Stimulated activated CD8-positive, alpha-beta memory T cell treated with anti-CD3 and anti-CD28 coated beads, Interleukin-15, amount 100 ng/mL, for 1 hour (primary cell): ENCODE results near the gene ENGASE.
A peak's percentile ranks its signal among the peaks of the same experiment; 100 is the strongest.
"Not testable (repeated sequence)": the region's sequence is repeated elsewhere in the genome, so short reads cannot be mapped to it uniquely, and the experiment has no call there.

Experiments
- DNase-seq: peaks from one replicate; pipeline ENCODE4 v3.0.0-alpha.2; 2020; ENCODE audit warnings: low read depth

Gene ENGASE

GRCh38 chr17:79074649-79075445 is at the start of gene ENGASE:
TSS of gene ENGASE (plus strand) at chr17:79074824. CDS start at chr17:79074945, 121 bp downstream.
- peak; percentile 73 for DNase-seq

GRCh38 chr17:79024901-79025737 is 49.5 kb upstream of the ENGASE start:
- DNase-seq = no peak

GRCh38 chr17:79026376-79027273 is 48.0 kb upstream of the ENGASE start:
- no peak for DNase-seq

- no peak for DNase-seq
These were observed 47.2 kb upstream of the ENGASE start for GRCh38 chr17:79027274-79027924.

- DNase-seq = no peak
These were observed 46.6 kb upstream of the ENGASE start for GRCh38 chr17:79027925-79028491.

GRCh38 chr17:79028496-79029326 is 45.9 kb upstream of the ENGASE start:
- DNase-seq = no peak

- DNase-seq = no peak
These were observed 45.2 kb upstream of the ENGASE start for GRCh38 chr17:79029327-79030009.

- DNase-seq = not testable (repeated sequence)
These were observed 44.0 kb upstream of the ENGASE start for GRCh38 chr17:79030636-79031035.

GRCh38 chr17:79031996-79032875 is 42.4 kb upstream of the ENGASE start:
- no peak for DNase-seq

GRCh38 chr17:79033046-79033616 is 41.5 kb upstream of the ENGASE start:
- no peak for DNase-seq

GRCh38 chr17:79033741-79034501 is 40.7 kb upstream of the ENGASE start:
- DNase-seq = no peak

GRCh38 chr17:79034931-79035485 is 39.6 kb upstream of the ENGASE start:
- no peak for DNase-seq

- DNase-seq = no peak
These were observed 38.9 kb upstream of the ENGASE start for GRCh38 chr17:79035686-79036085.

GRCh38 chr17:79036181-79036580 is 38.4 kb upstream of the ENGASE start:
- no peak for DNase-seq

GRCh38 chr17:79036596-79036995 is 38.0 kb upstream of the ENGASE start:
- DNase-seq = no peak

- DNase-seq = no peak
These were observed 36.0 kb upstream of the ENGASE start for GRCh38 chr17:79038545-79039135.

GRCh38 chr17:79039171-79039570 is 35.5 kb upstream of the ENGASE start:
- no peak for DNase-seq
